ENCODE data around the gene SYT17. TPM values are rescaled to one million over a fixed set of nuclear protein-coding genes. Genes with fewer than 3 reads are reported as not detected.

Gene SYT17
- total and polyA plus RNA-seq, 10 of the 15 experiments (the other 5 are each of a cell fraction or from before 2014, with no cell fraction given), result 3.7 to 12.3 (median 5.0) TPM

DNA sequence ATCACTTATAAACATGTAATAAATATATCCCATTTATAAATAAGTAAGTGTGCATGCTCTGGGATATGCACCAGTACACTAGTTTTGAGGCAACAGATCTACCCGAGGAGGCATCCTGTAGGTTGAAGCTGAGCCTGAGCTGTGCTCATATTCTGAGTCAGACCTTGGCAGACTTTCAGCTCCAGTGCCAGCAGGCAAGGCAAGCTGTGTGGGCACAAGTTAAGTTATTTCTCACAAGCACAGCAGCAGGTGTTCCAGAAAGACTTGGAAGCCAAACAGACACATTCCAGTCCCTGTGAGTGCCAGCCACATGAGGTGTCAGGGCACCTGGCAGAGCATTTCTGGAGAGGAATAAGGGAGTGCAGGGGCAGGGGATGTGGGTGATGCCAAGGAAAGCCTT lies 116.2 kb downstream of the SYT17 start (continued):
- TF ChIP-seq TAF1 (IDR thresholded peaks at IDR 0.05; ENCODE audit: borderline replicate concordance, low read depth, low read length) (no peak), YY1 (IDR thresholded peaks at IDR 0.05; ENCODE audit: low read depth, low read length) (no peak), KAT2A (conservative IDR thresholded peaks at IDR 0.05; ENCODE audit: control insufficient read depth, low read depth, low read length) (no peak)
- TF ChIP-seq, protein P1, sequence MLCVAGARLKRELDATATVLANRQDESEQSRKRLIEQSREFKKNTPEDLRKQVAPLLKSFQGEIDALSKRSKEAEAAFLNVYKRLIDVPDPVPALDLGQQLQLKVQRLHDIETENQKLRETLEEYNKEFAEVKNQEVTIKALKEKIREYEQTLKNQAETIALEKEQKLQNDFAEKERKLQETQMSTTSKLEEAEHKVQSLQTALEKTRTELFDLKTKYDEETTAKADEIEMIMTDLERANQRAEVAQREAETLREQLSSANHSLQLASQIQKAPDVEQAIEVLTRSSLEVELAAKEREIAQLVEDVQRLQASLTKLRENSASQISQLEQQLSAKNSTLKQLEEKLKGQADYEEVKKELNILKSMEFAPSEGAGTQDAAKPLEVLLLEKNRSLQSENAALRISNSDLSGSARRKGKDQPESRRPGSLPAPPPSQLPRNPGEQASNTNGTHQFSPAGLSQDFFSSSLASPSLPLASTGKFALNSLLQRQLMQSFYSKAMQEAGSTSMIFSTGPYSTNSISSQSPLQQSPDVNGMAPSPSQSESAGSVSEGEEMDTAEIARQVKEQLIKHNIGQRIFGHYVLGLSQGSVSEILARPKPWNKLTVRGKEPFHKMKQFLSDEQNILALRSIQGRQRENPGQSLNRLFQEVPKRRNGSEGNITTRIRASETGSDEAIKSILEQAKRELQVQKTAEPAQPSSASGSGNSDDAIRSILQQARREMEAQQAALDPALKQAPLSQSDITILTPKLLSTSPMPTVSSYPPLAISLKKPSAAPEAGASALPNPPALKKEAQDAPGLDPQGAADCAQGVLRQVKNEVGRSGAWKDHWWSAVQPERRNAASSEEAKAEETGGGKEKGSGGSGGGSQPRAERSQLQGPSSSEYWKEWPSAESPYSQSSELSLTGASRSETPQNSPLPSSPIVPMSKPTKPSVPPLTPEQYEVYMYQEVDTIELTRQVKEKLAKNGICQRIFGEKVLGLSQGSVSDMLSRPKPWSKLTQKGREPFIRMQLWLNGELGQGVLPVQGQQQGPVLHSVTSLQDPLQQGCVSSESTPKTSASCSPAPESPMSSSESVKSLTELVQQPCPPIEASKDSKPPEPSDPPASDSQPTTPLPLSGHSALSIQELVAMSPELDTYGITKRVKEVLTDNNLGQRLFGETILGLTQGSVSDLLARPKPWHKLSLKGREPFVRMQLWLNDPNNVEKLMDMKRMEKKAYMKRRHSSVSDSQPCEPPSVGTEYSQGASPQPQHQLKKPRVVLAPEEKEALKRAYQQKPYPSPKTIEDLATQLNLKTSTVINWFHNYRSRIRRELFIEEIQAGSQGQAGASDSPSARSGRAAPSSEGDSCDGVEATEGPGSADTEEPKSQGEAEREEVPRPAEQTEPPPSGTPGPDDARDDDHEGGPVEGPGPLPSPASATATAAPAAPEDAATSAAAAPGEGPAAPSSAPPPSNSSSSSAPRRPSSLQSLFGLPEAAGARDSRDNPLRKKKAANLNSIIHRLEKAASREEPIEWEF (IDR thresholded peaks at IDR 0.05; ENCODE audit: insufficient replicate concordance, low read depth, low read length), result no peak
- TF ChIP-seq, protein P2, sequence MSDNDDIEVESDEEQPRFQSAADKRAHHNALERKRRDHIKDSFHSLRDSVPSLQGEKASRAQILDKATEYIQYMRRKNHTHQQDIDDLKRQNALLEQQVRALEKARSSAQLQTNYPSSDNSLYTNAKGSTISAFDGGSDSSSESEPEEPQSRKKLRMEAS (IDR thresholded peaks at IDR 0.05; ENCODE audit: low read depth, low read length), result no peak

DNA sequence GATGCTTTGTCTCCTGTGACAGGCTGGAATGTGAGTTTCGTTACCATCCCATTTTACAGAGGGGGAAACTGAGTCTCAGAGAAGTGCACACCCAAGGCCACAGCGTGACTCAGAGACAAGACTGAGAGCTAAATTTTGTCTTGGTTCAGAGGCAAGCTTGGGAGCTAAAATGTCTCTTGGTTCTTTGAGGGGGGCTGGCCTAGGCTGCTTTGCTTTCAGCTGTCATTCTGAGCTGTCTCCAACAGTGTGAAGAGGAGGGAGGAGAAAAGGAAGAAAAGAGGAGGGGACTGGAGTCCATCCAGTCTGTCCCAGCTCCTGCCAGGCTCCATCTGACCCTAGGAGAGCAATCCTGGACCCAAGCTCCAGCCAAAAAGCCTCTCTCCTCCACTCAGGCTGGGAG lies 117.4 kb downstream of the SYT17 start, which contains the start of gene CLEC19A:
CLEC19A (plus strand) TSS at position 301 of the 400 bp plus-strand sequence. CDS start 121 bp downstream, outside the sequence.
- in situ Hi-C loops (cut with MboI), result no loop called here
- POLR2A ChIA-PET, result no interaction called here
- TF ChIP-seq POLR2AphosphoS5 (IDR thresholded peaks at IDR 0.05; ENCODE audit: low read length), result no peak
- TF ChIP-seq, protein P3, sequence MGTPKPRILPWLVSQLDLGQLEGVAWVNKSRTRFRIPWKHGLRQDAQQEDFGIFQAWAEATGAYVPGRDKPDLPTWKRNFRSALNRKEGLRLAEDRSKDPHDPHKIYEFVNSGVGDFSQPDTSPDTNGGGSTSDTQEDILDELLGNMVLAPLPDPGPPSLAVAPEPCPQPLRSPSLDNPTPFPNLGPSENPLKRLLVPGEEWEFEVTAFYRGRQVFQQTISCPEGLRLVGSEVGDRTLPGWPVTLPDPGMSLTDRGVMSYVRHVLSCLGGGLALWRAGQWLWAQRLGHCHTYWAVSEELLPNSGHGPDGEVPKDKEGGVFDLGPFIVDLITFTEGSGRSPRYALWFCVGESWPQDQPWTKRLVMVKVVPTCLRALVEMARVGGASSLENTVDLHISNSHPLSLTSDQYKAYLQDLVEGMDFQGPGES (IDR thresholded peaks at IDR 0.05), result no peak
- no peak for TF ChIP-seq CEBPB (IDR thresholded peaks at IDR 0.05; ENCODE audit: borderline replicate concordance in 1 of 2, low read depth in 2 of 2, low read length in 2 of 2)
- TF ChIP-seq, protein P4, sequence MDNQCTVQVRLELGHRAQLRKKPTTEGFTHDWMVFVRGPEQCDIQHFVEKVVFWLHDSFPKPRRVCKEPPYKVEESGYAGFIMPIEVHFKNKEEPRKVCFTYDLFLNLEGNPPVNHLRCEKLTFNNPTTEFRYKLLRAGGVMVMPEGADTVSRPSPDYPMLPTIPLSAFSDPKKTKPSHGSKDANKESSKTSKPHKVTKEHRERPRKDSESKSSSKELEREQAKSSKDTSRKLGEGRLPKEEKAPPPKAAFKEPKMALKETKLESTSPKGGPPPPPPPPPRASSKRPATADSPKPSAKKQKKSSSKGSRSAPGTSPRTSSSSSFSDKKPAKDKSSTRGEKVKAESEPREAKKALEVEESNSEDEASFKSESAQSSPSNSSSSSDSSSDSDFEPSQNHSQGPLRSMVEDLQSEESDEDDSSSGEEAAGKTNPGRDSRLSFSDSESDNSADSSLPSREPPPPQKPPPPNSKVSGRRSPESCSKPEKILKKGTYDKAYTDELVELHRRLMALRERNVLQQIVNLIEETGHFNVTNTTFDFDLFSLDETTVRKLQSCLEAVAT (IDR thresholded peaks at IDR 0.05), result no peak
- no peak for TF ChIP-seq SMAD1 (IDR thresholded peaks at IDR 0.05; ENCODE audit: low read depth, partially characterized antibody)
- TF ChIP-seq, protein P5, sequence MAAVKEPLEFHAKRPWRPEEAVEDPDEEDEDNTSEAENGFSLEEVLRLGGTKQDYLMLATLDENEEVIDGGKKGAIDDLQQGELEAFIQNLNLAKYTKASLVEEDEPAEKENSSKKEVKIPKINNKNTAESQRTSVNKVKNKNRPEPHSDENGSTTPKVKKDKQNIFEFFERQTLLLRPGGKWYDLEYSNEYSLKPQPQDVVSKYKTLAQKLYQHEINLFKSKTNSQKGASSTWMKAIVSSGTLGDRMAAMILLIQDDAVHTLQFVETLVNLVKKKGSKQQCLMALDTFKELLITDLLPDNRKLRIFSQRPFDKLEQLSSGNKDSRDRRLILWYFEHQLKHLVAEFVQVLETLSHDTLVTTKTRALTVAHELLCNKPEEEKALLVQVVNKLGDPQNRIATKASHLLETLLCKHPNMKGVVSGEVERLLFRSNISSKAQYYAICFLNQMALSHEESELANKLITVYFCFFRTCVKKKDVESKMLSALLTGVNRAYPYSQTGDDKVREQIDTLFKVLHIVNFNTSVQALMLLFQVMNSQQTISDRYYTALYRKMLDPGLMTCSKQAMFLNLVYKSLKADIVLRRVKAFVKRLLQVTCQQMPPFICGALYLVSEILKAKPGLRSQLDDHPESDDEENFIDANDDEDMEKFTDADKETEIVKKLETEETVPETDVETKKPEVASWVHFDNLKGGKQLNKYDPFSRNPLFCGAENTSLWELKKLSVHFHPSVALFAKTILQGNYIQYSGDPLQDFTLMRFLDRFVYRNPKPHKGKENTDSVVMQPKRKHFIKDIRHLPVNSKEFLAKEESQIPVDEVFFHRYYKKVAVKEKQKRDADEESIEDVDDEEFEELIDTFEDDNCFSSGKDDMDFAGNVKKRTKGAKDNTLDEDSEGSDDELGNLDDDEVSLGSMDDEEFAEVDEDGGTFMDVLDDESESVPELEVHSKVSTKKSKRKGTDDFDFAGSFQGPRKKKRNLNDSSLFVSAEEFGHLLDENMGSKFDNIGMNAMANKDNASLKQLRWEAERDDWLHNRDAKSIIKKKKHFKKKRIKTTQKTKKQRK (IDR thresholded peaks at IDR 0.05; ENCODE audit: low read depth, low read length), result no peak

More for the DNA sequence above, 117.4 kb downstream of the SYT17 start, which contains the start of gene CLEC19A:
- H4K20me1 ChIP-seq (ENCODE audit: control insufficient read depth, insufficient read depth), result no peaks in the 10 kb centered on the region
- H3K27me3 ChIP-seq (replicated peaks in 1 of 2; ENCODE audit: control insufficient read depth in 2 of 2, insufficient read depth in 2 of 2, low read length in 1 of 2), result no peaks in the 10 kb centered on the region; a peak in 1 of 4 replicates
- H2AFZ ChIP-seq (ENCODE audit: control insufficient read depth, low read depth, low read length), result no peak within 1 kb of the TSS
- no TSS peak for BruUV-seq (replicated peaks)
- H3K4me3 ChIP-seq, result no peak within 1 kb of the TSS
- no peaks in the 10 kb centered on the region for H3K79me2 ChIP-seq (ENCODE audit: control insufficient read depth, insufficient read depth, low read length)
- FAIRE-seq (no peak), DNase-seq (ENCODE audit: low read depth, low spot score) (no peak), ATAC-seq (no peak)
- H3K9ac ChIP-seq (ENCODE audit: control insufficient read depth, insufficient read depth, low read length), result no peak within 1 kb of the TSS
- H3K9me3 ChIP-seq (replicated peaks; ENCODE audit: control insufficient read depth, insufficient read depth, low read length), result no peaks in the 10 kb centered on the region
- intact Hi-C loops (cut with micrococcal nuclease; ENCODE audit: unreplicated experiment), result no loop called here
- WGBS (ENCODE audit: insufficient coverage, insufficient replicate concordance, low lambda C conversion rate, missing lambda C conversion rate), result 0% methylated on average over 2 of the region's 2 CpGs
- H3K36me3 ChIP-seq (ENCODE audit: control insufficient read depth in 2 of 2, insufficient read depth in 2 of 2, low read length in 1 of 2), result no peaks in the 10 kb centered on the region
- ChIA-PET SMC1A (ENCODE audit: uncharacterized antibody, unreplicated experiment) (no interaction called here), CTCF (interaction anchor here (0.7 to 1.2 kb wide), 2 partner anchors 106 to 199 kb away, joined by 3 to 4 read pairs; no protein-coding TSS in a partner anchor), RAD21 (ENCODE audit: unreplicated experiment) (interaction anchor here (1.3 kb wide), 1 partner anchor 217 kb away, joined by 3 read pairs; no protein-coding TSS in a partner anchor)
- H3K27ac ChIP-seq (ENCODE audit: control insufficient read depth, insufficient read depth), result no peak within 1 kb of the TSS
- H3K4me1 ChIP-seq (ENCODE audit: control insufficient read depth, insufficient read depth, low read length), result no peaks in the 10 kb centered on the region
- H3K4me2 ChIP-seq (ENCODE audit: control insufficient read depth, insufficient read depth), result no peak within 1 kb of the TSS

All from GM12878 (cell line).